Measurements from ENCODE around the gene BTF3L4. TPM values are rescaled to one million over a fixed set of nuclear protein-coding genes. Genes with fewer than 3 reads are reported as not detected.
"Not testable (repeated sequence)": the region's sequence is repeated elsewhere in the genome, so short reads cannot be mapped to it uniquely, and the experiment has no call there.

BTF3L4 gene
- total RNA-seq, 1 experiment from 2014 or later = 123 TPM

DNA sequence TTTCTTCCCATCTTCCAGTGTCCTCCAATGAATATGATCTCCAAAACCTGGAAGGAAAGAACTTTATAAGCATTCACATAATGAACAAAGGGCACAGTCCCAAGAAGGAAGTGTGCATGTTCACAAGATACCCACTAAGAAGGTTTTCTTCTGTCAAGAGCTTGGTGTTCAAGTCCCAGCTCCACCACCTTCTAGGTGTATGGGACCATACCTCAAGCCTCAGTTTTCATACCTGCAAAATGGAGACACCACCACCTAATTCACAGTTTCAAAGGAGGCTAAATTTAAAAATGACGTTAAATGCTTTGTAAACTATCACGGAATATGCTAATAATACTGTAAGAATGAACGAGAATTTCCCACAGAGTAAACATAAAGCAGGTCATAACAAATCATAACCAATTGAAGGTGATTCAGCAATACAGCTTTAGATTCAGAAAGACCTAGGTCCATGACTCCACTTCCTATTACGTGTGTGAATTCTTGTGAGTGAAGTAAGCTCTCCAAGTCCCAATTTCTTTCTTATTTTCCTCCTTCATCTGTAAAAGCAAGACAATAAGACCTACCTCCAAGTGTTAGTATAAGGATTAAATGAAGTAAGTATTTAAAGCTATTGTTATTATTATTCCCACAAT, 14.4 kb upstream of the BTF3L4 start:
- Histone ChIP-seq H3K4me3 (no peak overlapping the region), H3K36me3 (peaks cover 5% of the 10 kb centered on the region; the same call in 1 of the 2 replicates), H3K27ac (no peak overlapping the region), H3K9me3 (replicated peaks) (no peaks in the 10 kb centered on the region), H3K4me1 (no peaks in the 10 kb centered on the region), H3K27me3 (no peaks in the 10 kb centered on the region)
- DNase-seq = no peak

DNA sequence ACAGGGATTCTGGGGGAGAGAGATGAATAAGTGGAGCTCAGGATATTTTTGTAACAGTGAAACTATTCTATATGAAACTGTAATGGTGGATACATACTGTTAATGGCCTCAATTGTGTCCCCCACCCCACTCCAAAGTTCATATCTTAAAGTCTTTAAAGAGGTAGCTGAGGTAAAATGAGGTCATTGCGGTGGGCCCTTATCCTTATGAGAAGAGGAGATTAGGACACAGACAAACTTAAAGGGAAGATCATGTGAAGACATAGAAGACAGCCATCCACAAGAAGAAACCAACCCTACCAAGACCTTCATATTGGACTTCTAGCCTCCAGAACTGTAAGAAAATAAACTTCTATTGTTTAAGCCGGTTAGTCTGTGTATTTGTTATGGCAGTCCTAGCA, 10.9 kb upstream of the BTF3L4 start:
- Histone ChIP-seq H3K36me3 (peaks cover 5% of the 10 kb centered on the region; the same call in 1 of the 2 replicates), H3K27ac (no peak overlapping the region), H3K4me1 (no peaks in the 10 kb centered on the region), H3K9me3 (replicated peaks) (no peaks in the 10 kb centered on the region), H3K27me3 (no peaks in the 10 kb centered on the region), H3K4me3 (no peak overlapping the region)
- no peak for DNase-seq

DNA sequence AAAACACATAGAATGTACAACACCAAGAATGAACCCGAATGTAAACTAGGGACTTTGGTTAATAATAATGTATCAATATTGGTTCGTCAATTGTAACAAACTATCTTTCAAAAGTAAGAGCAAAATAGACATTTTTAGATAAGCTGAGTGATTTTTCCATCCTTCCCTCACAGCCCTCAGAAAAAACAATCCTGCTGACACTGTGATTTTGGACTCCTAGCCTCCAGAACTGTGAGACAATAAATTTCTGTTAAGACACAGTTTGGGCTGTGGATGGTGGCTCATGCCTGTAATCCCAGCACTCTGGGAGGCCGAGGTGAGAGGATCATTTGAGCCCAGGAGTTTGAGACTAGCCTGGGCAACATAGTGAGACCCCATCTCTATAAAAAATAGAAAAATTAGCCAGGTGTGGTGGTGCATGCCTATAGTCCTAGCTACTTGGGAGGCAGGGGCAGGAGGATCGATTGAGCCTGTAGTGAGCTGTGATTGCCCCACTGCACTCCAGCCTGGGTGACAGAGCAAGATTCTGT, 10.4 kb upstream of the BTF3L4 start:
- H3K9me3 ChIP-seq (replicated peaks); H3K27me3 ChIP-seq; H3K36me3 ChIP-seq; H3K4me3 ChIP-seq; H3K4me1 ChIP-seq; DNase-seq; H3K27ac ChIP-seq: not testable (repeated sequence)

DNA sequence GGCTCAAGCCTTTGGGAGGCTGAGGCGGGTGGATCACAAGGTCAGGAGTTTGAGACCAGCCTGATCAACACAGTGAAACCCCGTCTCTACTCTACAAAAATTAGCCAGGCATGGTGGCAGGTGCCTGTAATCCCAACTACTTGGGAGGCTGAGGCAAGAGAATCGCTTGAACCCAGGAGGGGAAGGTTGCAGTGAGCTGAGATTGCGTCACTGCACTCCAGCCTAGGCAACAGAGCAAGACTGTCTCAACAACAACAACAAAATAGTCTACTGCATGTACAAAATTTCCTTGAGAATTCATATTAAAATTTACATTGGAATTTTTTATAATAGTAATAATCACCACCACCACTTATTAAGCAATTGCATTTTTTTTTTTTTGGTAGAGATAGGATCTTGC, 6.8 kb upstream of the BTF3L4 start:
- not testable (repeated sequence) for H3K4me1 ChIP-seq; DNase-seq; H3K27ac ChIP-seq; H3K4me3 ChIP-seq; H3K27me3 ChIP-seq; H3K9me3 ChIP-seq (replicated peaks); H3K36me3 ChIP-seq

DNA sequence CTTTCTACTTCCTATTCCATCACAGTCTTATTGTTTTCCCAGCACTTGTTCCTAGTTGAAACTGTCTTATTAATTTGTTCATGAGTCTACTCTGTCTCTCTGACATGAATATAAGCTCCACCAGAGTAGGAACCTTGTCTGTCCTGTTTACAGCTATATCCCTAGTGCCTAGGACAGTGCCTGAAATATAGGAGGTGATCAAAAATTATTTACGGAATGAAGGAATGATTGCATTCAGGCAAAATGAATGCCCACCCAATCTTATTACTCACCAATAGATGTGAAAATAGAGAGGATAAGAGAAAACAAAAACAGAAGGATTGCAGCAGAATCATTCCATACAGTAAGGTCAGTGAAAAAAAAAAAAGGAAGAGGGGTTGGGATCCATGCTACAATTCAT, 2.2 kb upstream of the BTF3L4 start:
- no peak for DNase-seq
- Histone ChIP-seq H3K4me1 (peaks cover 7% of the 10 kb centered on the region; the same call in 1 of the 2 replicates), H3K27me3 (no peaks in the 10 kb centered on the region), H3K36me3 (peaks cover 1% of the 10 kb centered on the region), H3K27ac (no peak overlapping the region), H3K9me3 (replicated peaks) (no peaks in the 10 kb centered on the region), H3K4me3 (no peak overlapping the region)

DNA sequence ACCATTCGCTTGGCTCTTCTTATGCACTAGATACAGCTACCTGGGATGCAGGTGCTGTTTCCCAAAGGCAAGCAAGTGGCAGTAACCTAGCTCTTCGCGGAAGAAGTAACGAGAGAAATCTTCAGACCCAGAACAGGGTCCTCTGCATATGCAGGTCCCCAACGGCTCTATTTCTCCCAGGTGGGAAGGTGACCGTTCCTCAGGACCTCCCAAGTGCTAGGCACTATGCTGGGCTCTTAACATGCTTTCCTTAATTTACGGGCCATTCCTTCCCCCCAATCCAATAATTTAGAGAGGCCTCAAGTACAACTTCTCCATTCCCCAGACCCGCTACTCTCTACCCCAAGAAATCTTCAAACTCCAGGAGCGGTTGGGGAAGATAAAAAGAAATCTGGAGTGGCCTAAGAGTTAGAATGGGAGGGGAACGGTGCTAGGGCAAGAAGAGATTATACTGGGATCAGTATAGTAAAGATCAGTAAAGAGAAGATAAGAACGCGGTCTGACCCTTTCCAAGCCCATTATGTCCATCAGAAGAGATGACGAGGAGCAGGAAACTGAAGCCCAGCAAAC, 1.5 kb upstream of the BTF3L4 start:
- Histone ChIP-seq H3K36me3 (peaks cover 8% of the 10 kb centered on the region), H3K27me3 (no peaks in the 10 kb centered on the region)

DNA sequence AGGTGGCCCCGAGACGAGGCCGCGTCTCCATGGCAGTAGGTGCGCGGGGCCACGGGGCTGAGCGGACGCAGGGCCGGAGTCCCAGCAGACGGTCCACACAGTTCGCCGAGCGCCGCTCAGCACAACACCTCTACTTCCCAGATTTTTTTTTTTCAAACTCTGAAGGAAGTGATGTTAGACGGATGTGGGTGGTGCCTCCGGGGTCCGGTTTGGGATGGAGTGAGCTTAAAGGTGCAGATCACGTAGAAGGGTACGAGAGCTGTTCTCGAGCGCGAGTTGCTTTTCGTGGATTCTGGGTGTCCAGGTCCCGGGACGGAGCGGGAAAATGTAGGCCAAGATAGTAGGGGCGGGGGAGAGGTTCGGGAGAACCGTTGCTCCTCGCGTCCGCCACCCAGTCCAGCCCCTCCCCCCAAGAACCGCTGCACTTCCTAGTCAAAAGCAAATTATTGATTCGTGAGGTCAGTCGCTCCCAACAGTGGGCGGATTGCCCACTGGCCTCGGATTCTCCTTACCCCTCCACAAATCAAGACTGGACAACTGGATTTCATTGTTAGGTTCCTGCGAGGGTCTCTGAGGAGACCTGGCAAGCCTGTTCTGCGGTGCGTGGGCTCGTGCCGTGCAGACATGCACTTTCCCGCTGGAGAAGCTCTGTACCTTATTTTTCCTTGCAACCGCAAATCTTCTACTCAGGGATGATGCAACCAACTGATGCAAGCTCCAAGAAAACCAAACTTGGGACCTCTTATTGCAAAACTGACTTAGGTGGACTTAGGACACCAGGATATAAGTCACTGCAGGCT, 829 bp upstream of the BTF3L4 start, which contains the start of gene TXNDC12:
Gene TXNDC12, minus strand, starts transcription at position 126 of the 800 bp plus-strand sequence. Its CDS starts 95 bp downstream, at position 31.
- Histone ChIP-seq H3K4me1 (peaks cover 11% of the 10 kb centered on the region), H3K9me3 (replicated peaks) (no peaks in the 10 kb centered on the region), H3K27ac (peak within 1 kb of the TSS; percentile 77), H3K36me3 (peaks cover 15% of the 10 kb centered on the region), H3K27me3 (no peaks in the 10 kb centered on the region), H3K4me3 (peak within 1 kb of the TSS; percentile 91)
- DNase-seq = peak; percentile 86 to 91

More for the DNA sequence above, 1.5 kb upstream of the BTF3L4 start:
- Histone ChIP-seq H3K9me3 (replicated peaks) (no peaks in the 10 kb centered on the region), H3K27ac (peak overlapping the region; percentile 77; the same call in 1 of the 2 replicates), H3K4me1 (peaks cover 11% of the 10 kb centered on the region), H3K4me3 (peak overlapping the region; percentile 91)
- no peak for DNase-seq

DNA sequence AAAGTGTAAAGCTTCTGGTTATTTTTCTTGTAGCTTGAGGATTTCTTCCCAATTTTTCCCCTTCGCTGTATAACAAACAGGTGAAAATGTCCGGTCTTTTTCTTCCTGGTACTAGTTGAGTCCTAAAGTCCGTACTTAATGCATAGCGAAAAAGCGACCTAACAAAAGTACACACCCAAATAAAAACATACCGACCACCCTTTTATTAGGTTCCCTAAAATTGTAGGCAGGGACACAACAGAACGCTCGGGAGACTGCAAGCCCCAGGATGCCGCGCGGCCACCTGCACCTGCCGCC, 281 bp upstream of the BTF3L4 start:
- peaks cover 21% of the 10 kb centered on the region for H3K36me3 ChIP-seq
- H3K9me3 ChIP-seq (replicated peaks) = no peaks in the 10 kb centered on the region
- H3K27me3 ChIP-seq = no peaks in the 10 kb centered on the region
- H3K27ac ChIP-seq = peak overlapping the region; percentile 77
- no peak for DNase-seq
- peaks cover 11% of the 10 kb centered on the region for H3K4me1 ChIP-seq
- H3K4me3 ChIP-seq = peak overlapping the region; percentile 91

DNA sequence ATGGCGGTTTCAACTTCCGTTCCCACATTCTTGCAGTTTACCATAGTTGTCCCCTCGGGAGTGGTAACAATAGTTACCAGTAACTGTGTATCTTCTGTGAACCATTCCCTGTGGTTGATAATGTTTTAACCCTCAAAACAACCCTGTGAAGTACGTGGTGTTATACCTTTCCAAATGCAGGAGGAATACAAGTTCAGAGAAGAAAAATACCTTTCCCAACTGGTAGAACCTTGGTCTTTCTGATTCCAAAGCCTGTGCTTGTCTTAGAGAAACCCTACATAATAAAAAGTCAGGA, 789 bp downstream of the BTF3L4 start:
- peak overlapping the region; percentile 77; the same call in 1 of the 2 replicates for H3K27ac ChIP-seq
- H3K9me3 ChIP-seq (replicated peaks) = no peaks in the 10 kb centered on the region
- peak overlapping the region; percentile 91 for H3K4me3 ChIP-seq
- peaks cover 30% of the 10 kb centered on the region for H3K36me3 ChIP-seq
- no peak for DNase-seq
- no peaks in the 10 kb centered on the region for H3K27me3 ChIP-seq
- peaks cover 11% of the 10 kb centered on the region for H3K4me1 ChIP-seq

DNA sequence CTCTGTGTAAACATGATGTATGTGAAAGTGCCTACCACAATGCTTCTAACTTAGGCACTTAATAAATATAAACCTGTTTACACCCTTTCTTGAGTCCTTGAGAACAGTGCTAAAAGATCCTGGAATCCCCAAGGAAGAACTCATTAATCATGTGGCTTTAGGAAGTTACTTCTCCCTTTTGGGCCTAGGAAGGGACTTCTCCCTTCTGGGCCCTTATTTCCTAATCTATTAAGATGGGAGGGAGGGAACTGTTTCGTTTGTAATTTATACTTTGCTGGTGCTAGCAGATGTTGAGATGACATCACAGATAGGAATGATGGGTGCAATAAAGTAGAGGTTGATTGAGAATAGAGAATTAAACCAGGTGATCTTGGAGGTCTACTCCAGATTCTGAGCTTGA, 1.2 kb downstream of the BTF3L4 start:
- Histone ChIP-seq H3K27me3 (no peaks in the 10 kb centered on the region), H3K9me3 (replicated peaks) (no peaks in the 10 kb centered on the region), H3K36me3 (peaks cover 31% of the 10 kb centered on the region), H3K4me3 (peak overlapping the region; percentile 91), H3K27ac (no peak overlapping the region; the same call in 1 of the 2 replicates), H3K4me1 (peaks cover 11% of the 10 kb centered on the region)
- DNase-seq = no peak

DNA sequence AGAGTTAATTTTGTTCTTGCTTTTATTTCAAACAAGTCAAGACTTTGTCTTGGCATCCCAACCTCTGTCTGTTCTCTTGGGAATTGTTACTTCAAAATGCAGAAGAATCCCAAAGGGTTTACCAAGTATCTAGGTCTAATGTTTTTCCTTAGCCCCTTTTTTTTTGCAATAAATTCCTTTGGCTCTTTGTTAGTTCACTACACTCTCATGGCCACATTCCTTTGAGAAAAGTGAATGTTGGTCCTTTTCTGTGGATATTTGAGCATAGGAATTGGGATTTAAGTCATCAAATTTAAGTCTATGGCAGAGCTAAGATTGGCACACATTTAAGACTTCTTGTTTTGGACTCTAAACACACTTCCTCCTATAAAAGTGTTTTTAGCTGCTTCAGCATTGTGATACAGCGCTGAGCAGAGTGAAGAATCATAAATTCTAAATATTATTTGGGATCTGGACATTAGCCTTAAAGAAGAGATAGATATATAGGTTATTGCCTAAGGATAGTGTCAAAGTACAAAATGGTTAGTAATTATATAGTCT, 1.9 kb downstream of the BTF3L4 start:
- DNase-seq = no peak
- H3K27me3 ChIP-seq = no peaks in the 10 kb centered on the region
- peaks cover 11% of the 10 kb centered on the region for H3K4me1 ChIP-seq
- no peak overlapping the region for H3K4me3 ChIP-seq
- H3K9me3 ChIP-seq (replicated peaks) = no peaks in the 10 kb centered on the region
- H3K27ac ChIP-seq = no peak overlapping the region
- H3K36me3 ChIP-seq = peaks cover 36% of the 10 kb centered on the region

DNA sequence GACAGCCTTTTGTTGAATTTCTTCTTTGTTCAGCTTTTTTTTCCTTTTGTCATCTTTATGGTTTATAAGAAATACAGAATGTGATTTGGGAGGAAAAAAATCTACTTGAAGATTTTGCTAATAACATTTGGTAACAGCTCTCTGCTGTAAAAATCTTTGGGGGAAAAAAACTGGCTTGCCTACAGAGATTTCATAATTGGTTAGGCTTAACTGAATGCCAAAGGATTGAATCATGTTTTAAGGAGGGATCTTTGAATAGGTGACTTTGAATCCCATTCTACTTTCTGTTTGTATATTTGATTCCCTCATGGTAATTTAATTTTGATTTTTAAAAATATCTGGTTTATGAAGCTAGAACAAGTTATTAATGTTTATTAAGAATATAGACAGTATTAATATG, 3.2 kb downstream of the BTF3L4 start:
- Histone ChIP-seq H3K27ac (no peak overlapping the region), H3K4me1 (peaks cover 11% of the 10 kb centered on the region), H3K9me3 (replicated peaks) (no peaks in the 10 kb centered on the region), H3K27me3 (no peaks in the 10 kb centered on the region), H3K36me3 (peaks cover 48% of the 10 kb centered on the region), H3K4me3 (no peak overlapping the region)
- no peak for DNase-seq

DNA sequence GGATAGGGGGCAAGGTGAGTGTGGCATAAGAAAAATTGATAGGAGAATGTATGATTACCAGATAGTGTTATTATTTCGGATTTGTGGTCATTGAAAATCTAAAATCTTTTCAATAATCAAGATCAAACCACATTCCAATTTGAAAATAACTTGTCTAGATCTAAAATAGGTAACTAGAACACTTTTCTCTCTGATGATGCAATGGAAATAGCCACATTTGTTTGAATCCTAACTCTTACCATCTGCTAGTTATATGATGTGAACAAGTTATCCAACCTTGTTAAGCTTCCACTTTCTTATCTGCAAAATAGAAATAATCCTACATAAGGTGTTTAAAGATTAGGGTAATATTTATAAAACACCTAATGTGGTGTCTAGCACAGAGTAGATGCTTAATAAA, 3.8 kb downstream of the BTF3L4 start:
- no peaks in the 10 kb centered on the region for H3K9me3 ChIP-seq (replicated peaks)
- no peak overlapping the region for H3K27ac ChIP-seq
- H3K36me3 ChIP-seq = peaks cover 54% of the 10 kb centered on the region
- H3K27me3 ChIP-seq = no peaks in the 10 kb centered on the region
- H3K4me3 ChIP-seq = no peak overlapping the region
- H3K4me1 ChIP-seq = peaks cover 11% of the 10 kb centered on the region
- no peak for DNase-seq

DNA sequence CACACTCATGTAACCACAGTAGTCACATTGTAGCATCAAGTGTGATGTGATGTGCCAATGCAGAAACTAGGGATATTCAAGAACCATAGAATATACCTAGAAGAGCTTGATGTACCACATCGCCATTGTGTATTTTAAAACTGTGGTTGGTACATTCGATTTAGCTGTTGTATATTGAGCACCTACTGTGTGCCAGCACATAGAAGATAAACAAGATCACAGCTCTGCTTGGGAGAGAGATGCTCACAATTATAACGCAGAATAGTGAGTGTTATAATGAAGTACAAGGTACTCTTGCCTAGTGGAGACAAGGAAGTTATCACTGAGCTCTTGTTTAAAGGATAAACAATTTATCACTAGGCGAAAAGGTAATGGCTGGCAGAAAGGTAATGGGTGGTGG, 4.7 kb downstream of the BTF3L4 start:
- peaks cover 11% of the 10 kb centered on the region for H3K4me1 ChIP-seq
- H3K4me3 ChIP-seq = no peak overlapping the region
- H3K9me3 ChIP-seq (replicated peaks) = no peaks in the 10 kb centered on the region
- no peak for DNase-seq
- H3K36me3 ChIP-seq = peaks cover 63% of the 10 kb centered on the region
- no peak overlapping the region for H3K27ac ChIP-seq
- H3K27me3 ChIP-seq = no peaks in the 10 kb centered on the region

DNA sequence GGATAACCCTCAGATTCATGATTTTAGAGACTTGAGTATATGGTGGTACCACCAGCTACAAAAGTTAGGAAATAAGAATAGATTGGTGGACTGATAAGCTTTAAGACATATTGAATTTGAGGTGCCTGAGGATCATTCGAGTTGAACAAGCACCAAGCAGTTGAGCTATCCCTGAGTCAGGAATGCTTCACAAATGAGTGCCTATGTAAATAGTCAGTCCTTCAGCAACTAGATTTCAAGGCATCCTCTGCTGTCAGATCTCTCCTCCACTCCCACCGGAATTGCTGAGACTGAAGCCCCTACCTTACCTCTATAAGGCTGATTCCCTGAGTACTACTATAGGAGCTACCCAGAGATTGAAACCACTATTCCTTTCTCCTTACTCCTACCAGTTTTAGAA, 7.1 kb downstream of the BTF3L4 start:
- no peaks in the 10 kb centered on the region for H3K27me3 ChIP-seq
- DNase-seq = no peak
- no peak overlapping the region for H3K4me3 ChIP-seq
- H3K27ac ChIP-seq = no peak overlapping the region
- H3K9me3 ChIP-seq (replicated peaks) = no peaks in the 10 kb centered on the region
- peaks cover 5% of the 10 kb centered on the region for H3K4me1 ChIP-seq
- peaks cover 80% of the 10 kb centered on the region for H3K36me3 ChIP-seq

Measured in SJCRH30 (cell line).